ENCODE results near the gene PTPRN2. TPM values are rescaled to one million over a fixed set of nuclear protein-coding genes. Genes with fewer than 3 reads are reported as not detected.

The PTPRN2 gene
- total RNA-seq, 1 experiment from 2014 or later = 0.11 TPM

- Histone ChIP-seq H3K9me3 (ENCODE audit: low read depth, low read length, poor library complexity, severe bottlenecking) (no peaks in the 10 kb centered on the region), H3K27ac (ENCODE audit: low read depth, low read length, poor library complexity, severe bottlenecking) (no peak overlapping the region), H3K4me1 (ENCODE audit: insufficient read depth, low read length, poor library complexity, severe bottlenecking) (no peaks in the 10 kb centered on the region), H3K4me3 (ENCODE audit: low read depth, low read length, poor library complexity, severe bottlenecking) (no peak overlapping the region), H3K27me3 (replicated peaks; ENCODE audit: insufficient read depth, low read depth, low read length, poor library complexity) (peaks cover 23% of the 10 kb centered on the region), H3K36me3 (ENCODE audit: insufficient read depth, low read length, poor library complexity, severe bottlenecking) (no peaks in the 10 kb centered on the region)
- no peak for DNase-seq (ENCODE audit: low spot score)
- no TSS peak for BruUV-seq (replicated peaks)
- POLR2A ChIA-PET (ENCODE audit: low non-redundant PET) = no interaction called here
- CTCF ChIA-PET = no interaction called here
- TF ChIP-seq EZH2 (IDR thresholded peaks at IDR 0.05; ENCODE audit: borderline replicate concordance, low read depth, low read length, poor library complexity, severe bottlenecking) = no peak
- no peak for TF ChIP-seq CTCF (conservative IDR thresholded peaks at IDR 0.05; ENCODE audit: low read depth, low read length)
- intact Hi-C loops (cut with micrococcal nuclease; ENCODE audit: unreplicated experiment) = no loop called here
Measured at GRCh38 chr7:157538321-157538720, 1049.3 kb downstream of the PTPRN2 start.

GRCh38 chr7:157537056-157537455 is 1050.6 kb downstream of the PTPRN2 start:
- DNase-seq (ENCODE audit: low spot score) = no peak
- ChIA-PET CTCF (no interaction called here), POLR2A (ENCODE audit: low non-redundant PET) (no interaction called here)
- H3K9me3 ChIP-seq (ENCODE audit: low read depth, low read length, poor library complexity, severe bottlenecking) = no peaks in the 10 kb centered on the region
- no TSS peak for BruUV-seq (replicated peaks)
- no peak overlapping the region for H3K4me3 ChIP-seq (ENCODE audit: low read depth, low read length, poor library complexity, severe bottlenecking)
- intact Hi-C loops (cut with micrococcal nuclease; ENCODE audit: unreplicated experiment) = no loop called here
- no peaks in the 10 kb centered on the region for H3K36me3 ChIP-seq (ENCODE audit: insufficient read depth, low read length, poor library complexity, severe bottlenecking)
- peaks cover 23% of the 10 kb centered on the region for H3K27me3 ChIP-seq (replicated peaks; ENCODE audit: insufficient read depth, low read depth, low read length, poor library complexity)
- TF ChIP-seq EZH2 (IDR thresholded peaks at IDR 0.05; ENCODE audit: borderline replicate concordance, low read depth, low read length, poor library complexity, severe bottlenecking) (no peak), CTCF (conservative IDR thresholded peaks at IDR 0.05; ENCODE audit: low read depth, low read length) (no peak)
- H3K4me1 ChIP-seq (ENCODE audit: insufficient read depth, low read length, poor library complexity, severe bottlenecking) = no peaks in the 10 kb centered on the region
- H3K27ac ChIP-seq (ENCODE audit: low read depth, low read length, poor library complexity, severe bottlenecking) = no peak overlapping the region

- peaks cover 10% of the 10 kb centered on the region for H3K27me3 ChIP-seq (replicated peaks; ENCODE audit: insufficient read depth, low read depth, low read length, poor library complexity)
- H3K36me3 ChIP-seq (ENCODE audit: insufficient read depth, low read length, poor library complexity, severe bottlenecking) = no peaks in the 10 kb centered on the region
- BruUV-seq (replicated peaks) = no TSS peak
- DNase-seq (ENCODE audit: low spot score) = no peak
- intact Hi-C loops (cut with micrococcal nuclease; ENCODE audit: unreplicated experiment) = no loop called here
- no peak for TF ChIP-seq EZH2 (IDR thresholded peaks at IDR 0.05; ENCODE audit: borderline replicate concordance, low read depth, low read length, poor library complexity, severe bottlenecking)
- no peak overlapping the region for H3K27ac ChIP-seq (ENCODE audit: low read depth, low read length, poor library complexity, severe bottlenecking)
- no peak overlapping the region for H3K4me3 ChIP-seq (ENCODE audit: low read depth, low read length, poor library complexity, severe bottlenecking)
- ChIA-PET POLR2A (ENCODE audit: low non-redundant PET) (no interaction called here), CTCF (no interaction called here)
- no peaks in the 10 kb centered on the region for H3K9me3 ChIP-seq (ENCODE audit: low read depth, low read length, poor library complexity, severe bottlenecking)
- no peaks in the 10 kb centered on the region for H3K4me1 ChIP-seq (ENCODE audit: insufficient read depth, low read length, poor library complexity, severe bottlenecking)
Measured at GRCh38 chr7:157532068-157532467, 1055.6 kb downstream of the PTPRN2 start.

- CTCF ChIA-PET = no interaction called here
Measured at GRCh38 chr7:157529768-157530560, 1057.7 kb downstream of the PTPRN2 start.

More at GRCh38 chr7:157529768-157530560, 1057.7 kb downstream of the PTPRN2 start:
- no peak for DNase-seq (ENCODE audit: low spot score)
- no peak overlapping the region for H3K27ac ChIP-seq (ENCODE audit: low read depth, low read length, poor library complexity, severe bottlenecking)
- H3K27me3 ChIP-seq (replicated peaks; ENCODE audit: insufficient read depth, low read depth, low read length, poor library complexity) = peaks cover 3% of the 10 kb centered on the region
- no peak for TF ChIP-seq CTCF (conservative IDR thresholded peaks at IDR 0.05; ENCODE audit: low read depth, low read length)
- TF ChIP-seq EZH2 (IDR thresholded peaks at IDR 0.05; ENCODE audit: borderline replicate concordance, low read depth, low read length, poor library complexity, severe bottlenecking) = no peak
- no peak overlapping the region for H3K4me3 ChIP-seq (ENCODE audit: low read depth, low read length, poor library complexity, severe bottlenecking)
- H3K36me3 ChIP-seq (ENCODE audit: insufficient read depth, low read length, poor library complexity, severe bottlenecking) = no peaks in the 10 kb centered on the region
- intact Hi-C loops (cut with micrococcal nuclease; ENCODE audit: unreplicated experiment) = no loop called here
- H3K9me3 ChIP-seq (ENCODE audit: low read depth, low read length, poor library complexity, severe bottlenecking) = no peaks in the 10 kb centered on the region
- POLR2A ChIA-PET (ENCODE audit: low non-redundant PET) = interaction anchor here (0.7 kb wide), 1 partner anchor 71 kb away, joined by 3 read pairs; no protein-coding TSS in a partner anchor
- no TSS peak for BruUV-seq (replicated peaks)
- H3K4me1 ChIP-seq (ENCODE audit: insufficient read depth, low read length, poor library complexity, severe bottlenecking) = no peaks in the 10 kb centered on the region

All from A673 (cell line).